GM19193 (cell line): ENCODE data around the gene S100P.

Experiments used
- POLR2A ChIP-seq: IDR thresholded peaks from 4 replicates; pipeline ENCODE4 v1.6.1; 2011; ENCODE audit not compliant: insufficient read depth, insufficient read length; ENCODE audit errors: extremely low read depth

The S100P gene

DNA sequence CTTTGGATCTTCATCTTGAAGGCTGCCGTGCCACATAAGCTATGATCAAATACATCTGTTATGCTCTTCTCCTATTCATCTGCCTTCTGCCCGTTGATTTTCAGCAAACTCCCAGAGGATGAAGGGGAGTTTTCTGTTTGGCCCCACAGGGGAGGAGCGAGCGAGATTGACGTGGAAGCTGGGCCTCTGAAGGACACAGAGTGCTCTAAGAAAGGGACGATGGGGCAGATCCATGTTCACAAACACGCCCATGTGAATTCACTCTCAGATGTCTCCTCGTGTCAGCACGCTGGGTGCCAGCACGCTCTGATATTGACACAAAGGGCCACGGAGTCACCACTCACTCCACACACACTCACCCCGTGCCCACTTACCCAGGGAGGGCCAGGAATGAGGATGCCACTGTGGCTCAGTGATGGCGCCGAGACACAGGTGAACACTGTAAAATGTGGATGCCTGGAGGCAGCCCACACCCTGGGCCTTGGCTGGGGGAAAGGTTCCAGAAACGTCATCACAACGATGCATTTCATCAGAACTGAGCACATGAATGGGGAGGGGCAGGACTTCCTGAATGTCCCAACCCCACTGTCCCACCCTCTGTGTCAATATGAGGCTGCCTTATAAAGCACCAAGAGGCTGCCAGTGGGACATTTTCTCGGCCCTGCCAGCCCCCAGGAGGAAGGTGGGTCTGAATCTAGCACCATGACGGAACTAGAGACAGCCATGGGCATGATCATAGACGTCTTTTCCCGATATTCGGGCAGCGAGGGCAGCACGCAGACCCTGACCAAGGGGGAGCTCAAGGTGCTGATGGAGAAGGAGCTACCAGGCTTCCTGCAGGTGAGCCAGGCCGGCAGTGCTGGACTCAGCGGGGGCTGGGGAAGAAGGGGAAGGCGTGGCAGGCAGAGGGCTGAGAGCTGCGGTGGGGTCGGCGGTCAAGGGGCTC is at the start of gene S100P:
TSS of gene S100P (plus strand) at position 648 of the 946 bp plus-strand sequence. CDS start at position 703, 55 bp downstream.
- TF ChIP-seq POLR2A: no peak

DNA sequence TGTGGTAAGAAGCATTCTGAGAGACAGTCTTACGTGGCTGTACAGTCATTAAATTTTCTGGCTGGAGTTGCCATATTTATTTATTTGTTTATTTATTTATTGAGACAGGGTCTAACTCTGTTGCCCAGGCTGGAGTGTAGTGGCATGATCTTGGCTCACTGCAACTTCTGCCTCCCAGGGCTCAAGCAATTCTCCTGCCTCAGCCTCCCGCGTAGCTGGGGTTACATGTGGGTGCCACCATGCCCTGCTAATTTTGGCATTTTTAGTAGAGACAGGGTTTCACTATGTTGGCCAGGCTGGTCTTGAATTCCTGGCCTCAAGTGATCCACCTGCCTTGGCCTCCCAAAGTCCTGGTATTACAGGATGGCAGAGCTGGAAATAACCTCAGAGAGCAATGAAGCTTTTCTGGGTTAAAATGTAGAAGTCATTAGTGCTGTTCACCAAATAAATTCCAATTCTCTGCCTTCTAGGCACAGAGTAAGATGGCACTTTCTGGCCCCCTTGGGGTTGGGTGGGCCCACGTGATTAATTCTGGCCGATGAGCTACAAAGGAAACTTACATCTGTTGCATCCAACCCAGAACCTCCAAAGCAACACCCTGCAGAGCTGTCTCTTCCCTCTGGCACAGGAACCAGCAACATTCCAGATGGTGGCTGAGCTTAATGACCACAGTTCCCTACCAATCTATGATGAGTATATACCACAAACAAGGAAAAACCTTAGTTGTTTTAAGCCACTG is 48.7 kb upstream of the S100P start:
- TF ChIP-seq POLR2A: no peak

DNA sequence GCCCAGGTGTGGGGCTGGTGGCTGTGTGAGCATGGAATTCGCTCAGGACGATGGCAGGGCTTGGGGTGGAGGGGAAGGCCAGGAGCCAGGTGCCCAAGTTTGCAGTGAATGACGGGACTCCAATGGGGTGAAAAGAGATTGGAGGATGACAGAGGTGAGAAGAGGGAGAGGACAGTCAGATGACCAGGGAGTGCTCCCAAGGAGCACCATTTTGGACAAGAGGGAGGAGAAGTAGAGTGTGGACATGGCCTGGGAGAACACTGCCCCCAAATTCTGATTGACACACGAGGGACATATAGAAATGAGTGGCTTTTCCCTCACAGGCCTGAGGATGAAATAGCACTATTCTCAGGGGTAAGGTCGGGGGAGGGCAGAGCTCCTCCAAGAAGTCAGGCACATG is 46.5 kb upstream of the S100P start:
- no peak for TF ChIP-seq POLR2A

DNA sequence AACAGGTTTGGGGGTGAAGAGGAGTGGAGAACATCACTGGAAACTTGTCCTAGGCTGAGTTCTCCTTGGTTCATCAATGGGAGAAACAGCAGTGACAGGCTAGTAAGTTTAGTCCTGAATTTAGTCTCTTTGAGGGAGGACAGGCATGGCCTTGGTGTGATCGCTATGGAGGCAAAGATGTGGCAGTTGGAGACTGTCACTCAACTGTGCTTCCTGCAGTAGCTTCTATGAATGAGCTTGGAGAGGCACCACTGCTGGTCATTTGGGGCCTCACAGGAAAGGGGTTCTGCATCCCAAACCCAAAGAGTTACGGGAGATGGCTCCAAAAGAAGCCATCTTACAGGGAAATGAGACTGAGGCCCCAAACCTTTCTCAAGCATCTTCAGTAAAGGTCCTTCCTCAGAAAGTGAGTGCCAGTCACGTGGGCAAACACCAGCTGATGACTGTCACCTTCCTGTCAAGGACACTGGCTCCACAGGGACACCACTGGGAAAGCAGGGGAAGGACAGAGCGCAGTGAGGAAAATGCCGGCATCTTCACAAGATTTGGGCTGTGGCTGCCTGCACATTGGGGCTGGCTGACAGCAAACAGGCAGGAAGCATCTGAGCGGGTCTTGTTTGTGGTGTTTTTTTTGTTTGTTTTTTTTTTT is 46.0 kb upstream of the S100P start:
- TF ChIP-seq POLR2A: no peak

DNA sequence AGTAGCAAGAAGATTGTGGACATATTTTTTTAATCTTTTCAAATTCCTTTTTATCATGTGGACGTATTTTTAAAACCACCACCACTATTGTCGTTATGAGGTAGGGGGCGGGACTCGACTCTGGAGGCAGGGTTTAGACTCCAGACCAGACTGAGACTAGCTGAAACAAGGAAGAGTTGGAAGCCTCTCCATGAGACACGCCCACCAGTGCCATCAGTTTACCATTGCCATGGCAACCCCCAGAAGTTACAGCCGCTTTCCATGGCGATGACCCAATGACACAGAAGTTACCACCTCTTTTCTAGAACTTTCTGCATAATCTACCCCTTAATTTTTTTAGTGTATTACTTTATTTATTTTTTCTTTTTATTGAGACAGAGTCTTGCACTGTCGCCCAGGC is 44.5 kb upstream of the S100P start:
- TF ChIP-seq POLR2A: no peak

DNA sequence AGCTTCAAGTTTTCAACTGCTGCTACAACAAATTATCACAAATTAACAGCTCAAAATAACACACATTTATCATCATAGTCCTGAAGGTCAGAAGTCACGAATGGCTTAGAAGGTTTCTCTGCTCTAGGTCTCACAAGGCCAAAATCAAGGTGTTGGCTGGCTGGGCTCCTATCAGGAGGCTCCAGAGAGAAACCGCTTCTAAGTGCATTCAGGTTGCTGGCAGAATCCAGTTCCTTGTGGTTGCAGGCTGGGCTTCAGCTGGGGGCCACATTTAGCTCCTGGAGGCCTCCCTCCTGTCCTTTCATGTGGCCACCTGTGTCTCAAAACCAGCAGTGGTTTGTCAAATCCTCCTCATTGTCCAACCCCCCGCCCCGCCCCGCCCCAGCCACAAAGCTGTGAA is 37.8 kb upstream of the S100P start:
- TF ChIP-seq POLR2A: no peak

DNA sequence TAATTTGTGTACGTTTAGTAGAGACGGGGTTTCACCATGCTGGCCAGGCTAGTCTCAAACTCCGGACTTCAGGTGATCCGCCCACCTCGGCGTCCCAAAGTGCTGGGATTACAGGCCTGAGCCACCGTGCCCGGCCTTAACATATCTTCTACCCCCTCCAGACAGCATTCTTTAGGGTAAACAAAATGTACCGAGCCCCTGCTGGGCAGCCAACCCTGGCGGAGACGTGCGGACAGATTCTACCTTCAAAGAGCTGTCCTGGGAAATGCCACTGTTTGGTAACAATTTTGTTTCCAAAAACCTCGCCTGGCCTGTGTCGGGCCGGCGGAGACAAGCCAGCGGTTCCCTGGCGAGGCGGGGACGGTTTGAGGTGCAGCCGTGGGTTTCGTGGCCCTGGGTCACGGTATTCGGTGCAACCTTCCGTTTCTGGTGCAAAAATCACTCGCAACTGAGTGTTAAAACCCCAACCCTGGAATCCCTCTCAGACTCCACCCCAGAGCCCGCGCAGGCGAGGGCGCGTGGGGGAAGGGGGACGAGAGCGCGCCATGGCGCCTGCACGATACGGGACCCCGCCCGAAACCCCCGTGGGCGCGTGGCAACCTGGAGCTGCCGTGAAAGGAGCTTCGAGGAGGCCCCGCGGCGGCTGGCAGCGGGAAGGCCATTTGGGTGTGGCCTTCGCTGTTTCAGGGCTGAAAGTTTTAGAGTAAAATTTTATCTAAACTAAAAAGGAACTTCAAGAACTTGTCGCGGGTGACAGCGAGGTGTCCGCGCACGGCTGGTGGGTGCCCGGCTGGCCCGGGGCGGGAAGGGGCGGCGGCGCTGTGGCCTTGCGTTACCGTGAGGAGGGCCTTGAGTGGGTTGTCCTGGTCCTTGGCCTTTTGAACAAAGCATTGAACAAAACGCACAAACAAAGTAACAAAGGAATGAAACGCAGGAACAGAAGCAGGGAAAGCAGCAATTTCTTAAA is 36.2 kb upstream of the S100P start:
- no peak for TF ChIP-seq POLR2A

DNA sequence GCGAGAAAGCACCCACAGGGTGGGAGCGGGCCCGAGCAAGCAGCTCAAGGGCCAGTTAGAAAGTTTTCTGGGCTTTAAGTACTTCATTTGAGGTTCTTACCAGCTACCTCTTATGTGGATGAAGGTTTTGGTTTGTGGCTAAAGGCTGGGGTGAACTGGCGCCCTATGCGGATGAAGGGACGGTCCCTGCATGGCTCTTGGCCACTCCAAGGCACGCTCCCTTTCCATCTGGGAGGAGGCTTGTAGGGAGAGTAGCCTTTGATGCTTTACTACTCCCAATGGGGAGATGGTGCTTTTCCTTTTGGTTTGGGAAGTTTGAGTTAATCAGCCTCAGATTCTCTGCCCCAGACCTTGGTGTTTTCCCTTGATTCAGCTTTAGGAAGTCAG is 35.5 kb upstream of the S100P start:
- TF ChIP-seq POLR2A: no peak

DNA sequence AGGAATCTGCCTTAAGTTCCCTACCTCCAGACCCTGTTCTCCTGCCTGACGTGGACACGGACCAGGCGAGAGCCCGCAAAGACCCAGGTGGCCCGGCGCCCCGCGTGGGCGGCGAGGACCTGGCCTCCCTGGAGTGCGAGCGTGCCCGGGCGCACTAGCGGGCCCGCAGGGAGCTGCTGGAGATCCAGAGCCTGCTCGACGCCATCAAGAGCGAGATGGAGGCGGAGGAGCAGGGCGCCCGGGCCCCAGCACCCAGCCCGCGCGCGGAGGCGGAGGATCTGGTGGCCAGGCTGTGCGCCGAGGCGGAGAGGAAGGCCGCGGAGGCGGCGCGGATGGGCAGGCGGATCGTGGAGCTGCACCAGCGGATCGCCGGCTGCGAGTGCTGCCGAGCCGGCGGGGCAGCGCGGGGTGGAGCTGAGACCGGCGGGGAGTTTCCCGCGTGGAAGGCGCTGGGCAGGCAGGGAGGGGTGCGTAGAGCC is 35.0 kb upstream of the S100P start:
- no peak for TF ChIP-seq POLR2A

DNA sequence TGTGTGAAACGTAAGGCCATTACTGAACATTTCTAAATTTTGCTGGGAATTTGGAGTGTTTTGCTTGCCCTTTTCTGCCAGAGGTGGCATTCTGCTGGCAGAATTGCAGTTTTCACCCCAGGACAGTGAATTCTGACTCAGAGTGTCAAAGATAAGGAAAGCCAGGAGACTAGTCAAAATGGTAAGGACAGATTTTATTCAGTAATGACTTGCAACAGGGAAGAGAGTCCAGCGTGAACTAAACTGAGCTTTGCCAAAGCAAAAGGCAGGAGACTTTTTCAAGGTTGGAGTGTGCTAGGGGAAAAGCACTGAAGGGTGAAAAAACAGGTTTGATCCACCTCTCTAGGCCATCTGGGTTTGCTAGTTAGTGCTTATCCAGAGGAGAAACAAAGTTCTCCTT is 33.8 kb upstream of the S100P start:
- TF ChIP-seq POLR2A: no peak

DNA sequence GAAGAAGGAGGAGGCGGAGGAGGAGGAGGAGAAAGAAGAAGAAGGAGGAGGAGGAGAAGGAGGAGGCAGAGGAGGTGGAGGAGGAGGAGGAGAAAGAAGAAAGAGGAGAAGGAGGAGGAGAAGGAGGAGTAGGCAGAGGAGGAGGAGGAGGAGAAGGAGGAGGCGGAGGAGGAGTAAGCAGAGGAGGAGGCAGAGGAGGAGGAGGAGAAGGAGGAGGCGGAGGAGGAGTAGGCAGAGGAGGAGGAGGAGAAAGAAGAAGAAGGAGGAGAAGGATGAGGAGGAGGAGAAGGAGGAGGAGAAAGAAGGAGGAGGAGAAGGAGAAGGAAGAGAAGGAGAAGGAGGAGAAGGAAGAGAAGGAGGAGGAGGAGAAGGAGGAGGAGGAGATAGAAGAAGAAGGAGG is 33.2 kb upstream of the S100P start:
- TF ChIP-seq POLR2A: no peak

DNA sequence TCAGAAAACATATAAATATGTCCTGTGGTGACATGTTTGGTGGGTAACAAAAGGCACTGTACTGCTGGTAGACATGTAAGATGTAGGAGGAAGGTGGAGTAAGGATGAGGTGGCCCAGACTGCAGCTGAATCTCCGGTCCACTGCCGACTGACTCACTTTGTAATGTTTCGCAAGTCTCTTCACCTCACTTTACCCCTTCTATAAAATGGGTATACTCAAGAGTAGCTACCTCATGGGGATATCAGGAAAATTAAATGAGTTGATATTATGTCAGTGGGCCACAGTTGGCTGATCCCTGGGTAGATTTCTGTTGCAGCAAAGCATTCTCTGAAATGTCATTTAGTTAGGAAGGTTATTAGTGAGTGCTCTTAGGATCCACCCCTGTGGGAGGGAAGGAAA is 31.1 kb upstream of the S100P start:
- no peak for TF ChIP-seq POLR2A

DNA sequence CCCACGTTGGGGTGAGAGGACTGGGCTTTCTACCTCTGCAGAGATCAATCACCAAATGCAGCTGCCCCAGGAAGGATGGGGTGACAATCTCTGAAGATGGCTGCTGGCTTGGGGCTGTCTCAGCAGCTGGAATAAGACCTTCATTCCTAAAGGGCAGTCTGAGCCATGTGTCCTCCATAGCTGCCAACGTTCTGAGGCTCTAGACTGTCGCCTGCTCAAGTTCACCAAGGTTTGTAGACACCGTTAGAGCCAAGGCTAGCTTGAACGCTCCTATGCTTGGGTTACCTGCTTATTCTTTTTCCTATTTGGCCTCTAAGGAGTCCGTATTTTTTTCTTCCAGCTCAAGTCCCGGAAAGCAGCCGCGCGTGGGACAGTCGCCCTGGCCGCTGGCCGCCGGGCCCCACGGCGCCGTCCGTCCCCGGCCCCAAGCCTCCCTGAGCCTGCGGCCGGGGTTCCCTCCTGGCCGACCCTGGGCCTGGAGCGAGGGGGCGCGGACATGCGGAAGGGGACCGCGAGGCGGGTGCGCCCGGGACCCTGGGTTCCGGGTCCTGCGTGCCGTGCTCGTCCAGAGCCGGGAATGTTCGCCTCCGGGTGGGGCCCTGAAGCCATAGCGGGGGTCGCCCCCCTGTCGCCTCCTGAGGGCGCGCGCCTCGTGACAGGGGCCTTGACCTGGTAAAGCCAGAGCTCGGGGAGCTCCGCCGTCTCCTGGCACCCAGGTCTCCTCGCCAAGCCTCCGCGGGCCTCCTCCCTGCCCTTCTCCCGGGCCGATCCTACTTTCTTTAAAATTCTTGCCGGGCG is 29.9 kb upstream of the S100P start:
- no peak for TF ChIP-seq POLR2A
